Inflammatory macrophage treated with lipopolysaccharide for 4 hours (primary cell): ENCODE data around the gene SLC25A12.
"Not testable (repeated sequence)": the region's sequence is repeated elsewhere in the genome, so short reads cannot be mapped to it uniquely, and the experiment has no call there.

Experiments
- DNase-seq: peaks from one replicate; pipeline ENCODE4 v3.0.0-alpha.2; 2020

SLC25A12 gene

GRCh38 chr2:171788316-171788993 is 105.6 kb downstream of the SLC25A12 start:
- no peak for DNase-seq

- DNase-seq: no peak
Observed at GRCh38 chr2:171787333-171788072, 106.5 kb downstream of the SLC25A12 start.

- no peak for DNase-seq
Observed at GRCh38 chr2:171785450-171785849, 108.6 kb downstream of the SLC25A12 start.

- DNase-seq: no peak
Observed at GRCh38 chr2:171778515-171778914, 115.5 kb downstream of the SLC25A12 start.

- DNase-seq: not testable (repeated sequence)
Observed at GRCh38 chr2:171774581-171774980, 119.5 kb downstream of the SLC25A12 start.

GRCh38 chr2:171772373-171772772 is 121.7 kb downstream of the SLC25A12 start:
- no peak for DNase-seq

GRCh38 chr2:171771463-171771862 is 122.6 kb downstream of the SLC25A12 start:
- no peak for DNase-seq

- DNase-seq: no peak
Observed at GRCh38 chr2:171763602-171764001, 130.4 kb downstream of the SLC25A12 start.

- DNase-seq: no peak
Observed at GRCh38 chr2:171762879-171763573, 131.0 kb downstream of the SLC25A12 start.

GRCh38 chr2:171761176-171761575 is 132.9 kb downstream of the SLC25A12 start:
- not testable (repeated sequence) for DNase-seq

GRCh38 chr2:171758762-171759161 is 135.3 kb downstream of the SLC25A12 start:
- not testable (repeated sequence) for DNase-seq

GRCh38 chr2:171754254-171754939 is 139.6 kb downstream of the SLC25A12 start:
- no peak for DNase-seq

GRCh38 chr2:171747371-171747770 is 146.7 kb downstream of the SLC25A12 start:
- DNase-seq: no peak

- no peak for DNase-seq
Observed at GRCh38 chr2:171745806-171746205, 148.2 kb downstream of the SLC25A12 start.

GRCh38 chr2:171745141-171745540 is 148.9 kb downstream of the SLC25A12 start:
- no peak for DNase-seq

GRCh38 chr2:171742760-171743159 is 151.3 kb downstream of the SLC25A12 start:
- DNase-seq: no peak

GRCh38 chr2:171741189-171741588 is 152.9 kb downstream of the SLC25A12 start:
- no peak for DNase-seq

GRCh38 chr2:171735991-171736710 is 157.9 kb downstream of the SLC25A12 start:
- DNase-seq: no peak
